SK-N-SH (cell line): ENCODE data around the gene L3MBTL2. TPM values are rescaled to one million over a fixed set of nuclear protein-coding genes. Genes with fewer than 3 reads are reported as not detected.
"Not testable (repeated sequence)": the region's sequence is repeated elsewhere in the genome, so short reads cannot be mapped to it uniquely, and the experiment has no call there.

ENCODE experiments used
- CTCF ChIA-PET: fragments of 300-600, 350-600 bp; formaldehyde crosslinking; extraction: SDS; loops from one replicate; lab custom pipeline; 2021; lab: Yijun Ruan, JAX
- POLR2A ChIA-PET: fragments of 350-600 bp; sonication (Branson Sonifier 250); formaldehyde crosslinking; extraction: SDS; loops from one replicate; lab custom pipeline; 2020; ENCODE audit warnings: antibody characterized with exemption, inconsistent platforms; lab: Yijun Ruan, JAX
- DNase-seq: peaks from one replicate; pipeline ENCODE4 v3.0.0; 2012
- H2AFZ ChIP-seq: fragments of 200-600 bp; sonication (generic); 2 replicates; pipeline ENCODE4 v1.8.1; 2016; ENCODE audit warnings: antibody characterized with exemption, mild to moderate bottlenecking, low read depth
- H3F3A ChIP-seq: fragments of 200-600 bp; sonication (generic); replicated peaks from 2 replicates; pipeline ENCODE3; 2016; ENCODE audit warnings: antibody characterized with exemption, mild to moderate bottlenecking; ENCODE audit not compliant: insufficient read depth
- H3K27ac ChIP-seq, 2 experiments: fragments of 200-500 bp in 1 of 2; fragments of 200-600 bp in 1 of 2; sonication (Bioruptor generic) in 1 of 2; sonication (generic), shearing (Covaris generic) in 1 of 2; 2 replicates each; pipeline versions ENCODE4 v1.5.1 to v1.6.1; 2014 to 2016; ENCODE audit warnings: low read depth in 2 of 2, inconsistent platforms in 1 of 2, low read length in 1 of 2, mild to moderate bottlenecking in 1 of 2, mixed read lengths in 1 of 2
- H3K27me3 ChIP-seq: fragments of 200-600 bp; sonication (generic), shearing (Covaris generic); 2 replicates; pipeline ENCODE4 v1.6.1; 2016; ENCODE audit warnings: mixed run types; ENCODE audit not compliant: insufficient read depth
- H3K36me3 ChIP-seq, 2 experiments: fragments of 200-500 bp in 1 of 2; fragments of 200-600 bp in 1 of 2; sonication (Bioruptor generic) in 1 of 2; sonication (generic) in 1 of 2; replicated peaks in 1 of 2; 2 replicates each; pipeline versions ENCODE3 to v1.5.1; 2014 to 2016; ENCODE audit warnings: low read length in 1 of 2, mild to moderate bottlenecking in 1 of 2; ENCODE audit not compliant: insufficient read depth in 2 of 2, control insufficient read depth in 1 of 2
- H3K4me1 ChIP-seq, 2 experiments: fragments of 200-500 bp in 1 of 2; fragments of 200-600 bp in 1 of 2; sonication (Bioruptor generic) in 1 of 2; sonication (generic), shearing (Covaris generic) in 1 of 2; 2 replicates each; pipeline versions ENCODE4 v1.5.1 to v1.6.1; 2014 to 2016; ENCODE audit warnings: low read depth in 1 of 2, low read length in 1 of 2, mixed run types in 1 of 2; ENCODE audit not compliant: insufficient read depth in 2 of 2, control insufficient read depth in 1 of 2
- H3K4me2 ChIP-seq: fragments of 200-600 bp; sonication (generic), shearing (Covaris generic); 2 replicates; pipeline ENCODE4 v1.6.1; 2017; ENCODE audit warnings: mixed run types
- H3K4me3 ChIP-seq, 2 experiments: fragments of 200-500 bp in 1 of 2; fragments of 200-600 bp in 1 of 2; sonication (Bioruptor generic) in 1 of 2; sonication (generic), shearing (Covaris generic) in 1 of 2; 2 replicates each; pipeline versions ENCODE4 v1.5.1 to v1.8.1; 2014 to 2016; ENCODE audit warnings: low read depth in 2 of 2, inconsistent platforms in 1 of 2, low read length in 1 of 2, mild to moderate bottlenecking in 1 of 2, mixed read lengths in 1 of 2, moderate library complexity in 1 of 2
- H3K79me2 ChIP-seq: fragments of 200-600 bp; sonication (generic); 2 replicates; pipeline ENCODE4 v1.8.1; 2017; ENCODE audit warnings: mild to moderate bottlenecking; ENCODE audit not compliant: insufficient read depth
- H3K9ac ChIP-seq: fragments of 200-600 bp; sonication (generic); 2 replicates; pipeline ENCODE4 v1.6.1; 2017; ENCODE audit warnings: mixed run types
- H3K9me2 ChIP-seq: fragments of 200-600 bp; sonication (generic); 2 replicates; pipeline ENCODE4 v1.6.1; 2017; ENCODE audit warnings: mixed run types
- H3K9me3 ChIP-seq: fragments of 200-600 bp; sonication (generic); 2 replicates; pipeline ENCODE4 v1.6.1; 2017; ENCODE audit warnings: mixed run types, mild to moderate bottlenecking, moderate library complexity
- H4K20me1 ChIP-seq: fragments of 200-600 bp; sonication (generic); 2 replicates; pipeline ENCODE4 v1.6.1; 2017; ENCODE audit warnings: mild to moderate bottlenecking, mixed run types; ENCODE audit not compliant: insufficient read depth
- CHD2 ChIP-seq: fragments of 150-350 bp; IDR thresholded peaks from 2 replicates; pipeline ENCODE4 v1.6.1; 2018; ENCODE audit warnings: low read length; ENCODE audit not compliant: partially characterized antibody
- FOXJ3 ChIP-seq: sonication (generic); formaldehyde crosslinking; IDR thresholded peaks from 2 replicates; pipeline ENCODE4 v1.5.1; 2020; ENCODE audit warnings: mild to moderate bottlenecking, missing genetic modification reagents
- GATA2 ChIP-seq: sonication (generic); formaldehyde crosslinking; IDR thresholded peaks from 2 replicates; pipeline ENCODE4 v1.5.0; 2020; ENCODE audit warnings: mild to moderate bottlenecking, missing genetic modification reagents
- JUND ChIP-seq: IDR thresholded peaks from 2 replicates; pipeline ENCODE4 v1.4.0; 2012
- MXI1 ChIP-seq: IDR thresholded peaks from 2 replicates; pipeline ENCODE4 v1.6.1; 2012; ENCODE audit warnings: mild to moderate bottlenecking, low read depth, low read length, improper control_type of control experiment
- POLR2AphosphoS5 ChIP-seq: IDR thresholded peaks from 2 replicates; pipeline ENCODE4 v1.6.1; 2012; ENCODE audit warnings: low read depth, low read length
- TCF12 ChIP-seq: IDR thresholded peaks from 2 replicates; pipeline ENCODE4 v1.4.0; 2012
- TEAD4 ChIP-seq: IDR thresholded peaks from 2 replicates; pipeline ENCODE4 v1.4.0; 2012; ENCODE audit warnings: mild to moderate bottlenecking, borderline replicate concordance; ENCODE audit not compliant: insufficient read depth
- WGBS: methylation state at CpG from one replicate; pipeline ENCODE4 v1.1.6; 2017; ENCODE audit warnings: low lambda C conversion rate; 5-methylcytosine and 5-hydroxymethylcytosine counted together
- polyA plus RNA-seq, 3 experiments: library from polyadenylated mRNA; depleted of rRNA; stranded (reverse); fragments of >200 nt; gene quantifications; 2 replicates each; pipeline ENCODE4 v1.2.3, GENCODE V29; 2012
- TF ChIP-seq, protein P1 (sequence below): IDR thresholded peaks from 2 replicates; pipeline ENCODE4 v1.4.0; 2012; ENCODE audit warnings: low read depth
- TF ChIP-seq, protein P2 (sequence below): fragments of 150-350 bp; IDR thresholded peaks from 2 replicates; pipeline ENCODE4 v1.6.1; 2016; ENCODE audit warnings: mild to moderate bottlenecking, low read depth, low read length
- TF ChIP-seq, protein P3 (sequence below): fragments of 200-600 bp; sonication (generic); IDR thresholded peaks from 2 replicates; pipeline ENCODE4 v1.6.1; 2017; ENCODE audit warnings: antibody characterized with exemption, mild to moderate bottlenecking, moderate library complexity
- TF ChIP-seq, protein P4 (sequence below): IDR thresholded peaks from 2 replicates; pipeline ENCODE4 v1.6.1; 2012; ENCODE audit warnings: mild to moderate bottlenecking, low read depth, low read length, moderate library complexity

Gene L3MBTL2
- polyA plus RNA-seq, 1 of the 3 experiments (the other 2 are of a cell fraction), result 13.3 TPM

DNA sequence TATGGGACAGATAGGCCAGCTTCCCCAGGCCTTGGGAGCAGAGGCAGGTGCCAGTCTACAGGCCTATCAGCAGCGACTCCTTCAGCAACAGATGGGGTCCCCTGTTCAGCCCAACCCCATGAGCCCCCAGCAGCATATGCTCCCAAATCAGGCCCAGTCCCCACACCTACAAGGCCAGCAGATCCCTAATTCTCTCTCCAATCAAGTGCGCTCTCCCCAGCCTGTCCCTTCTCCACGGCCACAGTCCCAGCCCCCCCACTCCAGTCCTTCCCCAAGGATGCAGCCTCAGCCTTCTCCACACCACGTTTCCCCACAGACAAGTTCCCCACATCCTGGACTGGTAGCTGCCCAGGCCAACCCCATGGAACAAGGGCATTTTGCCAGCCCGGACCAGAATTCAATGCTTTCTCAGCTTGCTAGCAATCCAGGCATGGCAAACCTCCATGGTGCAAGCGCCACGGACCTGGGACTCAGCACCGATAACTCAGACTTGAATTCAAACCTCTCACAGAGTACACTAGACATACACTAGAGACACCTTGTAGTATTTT, 26.6 kb upstream of the L3MBTL2 start:
- Histone ChIP-seq H3K9me3 (no peaks in the 10 kb centered on the region), H3K36me3 (peaks cover 8 to 41% of the 10 kb centered on the region in 2 experiments), H3K4me3 (no peak overlapping the region), H3K27me3 (no peaks in the 10 kb centered on the region), H4K20me1 (no peaks in the 10 kb centered on the region), H3K4me2 (no peak overlapping the region), H3K9ac (no peak overlapping the region), H3F3A (peaks cover 2% of the 10 kb centered on the region), H3K9me2 (no peaks in the 10 kb centered on the region), H3K79me2 (no peaks in the 10 kb centered on the region), H3K27ac (no peak overlapping the region), H3K4me1 (peaks cover 0 to 7% of the 10 kb centered on the region in 2 experiments; a peak in 1 of 4 replicates), H2AFZ (no peak overlapping the region)
- no peak for DNase-seq
- CTCF ChIA-PET, result no interaction called here
- POLR2A ChIA-PET, result no interaction called here
- TF ChIP-seq, protein P1, sequence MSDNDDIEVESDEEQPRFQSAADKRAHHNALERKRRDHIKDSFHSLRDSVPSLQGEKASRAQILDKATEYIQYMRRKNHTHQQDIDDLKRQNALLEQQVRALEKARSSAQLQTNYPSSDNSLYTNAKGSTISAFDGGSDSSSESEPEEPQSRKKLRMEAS, result no peak
- TF ChIP-seq, protein P2, sequence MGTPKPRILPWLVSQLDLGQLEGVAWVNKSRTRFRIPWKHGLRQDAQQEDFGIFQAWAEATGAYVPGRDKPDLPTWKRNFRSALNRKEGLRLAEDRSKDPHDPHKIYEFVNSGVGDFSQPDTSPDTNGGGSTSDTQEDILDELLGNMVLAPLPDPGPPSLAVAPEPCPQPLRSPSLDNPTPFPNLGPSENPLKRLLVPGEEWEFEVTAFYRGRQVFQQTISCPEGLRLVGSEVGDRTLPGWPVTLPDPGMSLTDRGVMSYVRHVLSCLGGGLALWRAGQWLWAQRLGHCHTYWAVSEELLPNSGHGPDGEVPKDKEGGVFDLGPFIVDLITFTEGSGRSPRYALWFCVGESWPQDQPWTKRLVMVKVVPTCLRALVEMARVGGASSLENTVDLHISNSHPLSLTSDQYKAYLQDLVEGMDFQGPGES, result no peak
- TF ChIP-seq MXI1 (no peak), FOXJ3 (no peak), TEAD4 (no peak), JUND (no peak), GATA2 (CRISPR knock-in tag) (no peak)
- 95% methylated on average over 5 of the region's 8 CpGs for WGBS

DNA sequence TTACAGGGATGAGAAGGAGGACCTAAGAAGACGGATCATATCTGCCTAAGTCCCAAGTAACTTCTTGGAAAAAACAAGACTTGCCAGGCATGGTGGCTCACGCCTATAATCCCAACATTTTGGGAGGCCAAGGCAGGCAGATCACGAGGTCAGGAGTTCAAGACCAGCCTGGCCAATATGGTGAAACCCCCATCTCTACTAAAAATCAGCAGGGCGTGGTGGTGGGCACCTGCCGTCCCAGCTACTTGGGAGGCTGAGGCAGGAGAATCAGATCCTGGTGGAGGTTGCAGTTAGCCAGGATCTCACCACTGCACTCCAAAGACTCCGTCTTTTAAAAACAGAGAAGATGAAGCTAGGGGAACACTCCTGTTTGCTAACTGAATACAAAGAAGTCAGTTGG, 24.8 kb upstream of the L3MBTL2 start:
- H3K9me2 ChIP-seq, H3K79me2 ChIP-seq, POLR2A ChIA-PET, H4K20me1 ChIP-seq, H3K9me3 ChIP-seq, H3F3A ChIP-seq, H3K27me3 ChIP-seq, H3K27ac ChIP-seq, H2AFZ ChIP-seq, H3K4me3 ChIP-seq, H3K4me2 ChIP-seq, H3K4me1 ChIP-seq, DNase-seq, CTCF ChIA-PET, H3K9ac ChIP-seq: not testable (repeated sequence)
- H3K36me3 ChIP-seq, result peaks cover 4 to 34% of the 10 kb centered on the region in 2 experiments
- 97% methylated on average over 4 of the region's 6 CpGs for WGBS

DNA sequence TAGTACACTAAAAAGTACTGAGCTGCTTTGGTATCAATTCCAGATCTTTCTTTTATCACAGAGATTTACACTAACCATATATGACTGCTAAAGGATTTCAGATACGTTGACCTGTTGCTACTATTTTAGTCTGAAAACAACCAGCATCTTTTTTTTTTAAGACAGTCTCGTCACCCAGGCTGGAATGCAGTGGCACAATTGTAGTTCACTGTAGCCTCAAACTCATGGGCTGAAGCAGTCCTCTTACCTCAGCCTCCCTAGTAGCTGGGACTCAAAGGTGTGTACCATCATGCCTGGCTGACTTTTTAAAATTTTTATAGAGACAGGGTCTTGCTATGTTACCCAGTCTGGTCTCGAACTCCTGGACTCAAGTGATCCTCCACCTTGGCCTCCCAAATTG, 24.2 kb upstream of the L3MBTL2 start:
- Histone ChIP-seq H3K4me1 (peaks cover 0 to 4% of the 10 kb centered on the region in 2 experiments; a peak in 1 of 4 replicates), H3K27me3 (no peaks in the 10 kb centered on the region), H4K20me1 (no peaks in the 10 kb centered on the region), H3K36me3 (peaks cover 4 to 30% of the 10 kb centered on the region in 2 experiments), H3K9ac (no peak overlapping the region), H3K9me3 (no peaks in the 10 kb centered on the region), H3K9me2 (no peaks in the 10 kb centered on the region), H2AFZ (no peak overlapping the region), H3F3A (peaks cover 2% of the 10 kb centered on the region), H3K4me2 (no peak overlapping the region), H3K79me2 (no peaks in the 10 kb centered on the region), H3K4me3 (no peak overlapping the region), H3K27ac (no peak overlapping the region)
- ChIA-PET POLR2A (no interaction called here), CTCF (no interaction called here)
- DNase-seq, result no peak
- WGBS, result 97% methylated on average over 3 of the region's 3 CpGs
- TF ChIP-seq, protein P3, sequence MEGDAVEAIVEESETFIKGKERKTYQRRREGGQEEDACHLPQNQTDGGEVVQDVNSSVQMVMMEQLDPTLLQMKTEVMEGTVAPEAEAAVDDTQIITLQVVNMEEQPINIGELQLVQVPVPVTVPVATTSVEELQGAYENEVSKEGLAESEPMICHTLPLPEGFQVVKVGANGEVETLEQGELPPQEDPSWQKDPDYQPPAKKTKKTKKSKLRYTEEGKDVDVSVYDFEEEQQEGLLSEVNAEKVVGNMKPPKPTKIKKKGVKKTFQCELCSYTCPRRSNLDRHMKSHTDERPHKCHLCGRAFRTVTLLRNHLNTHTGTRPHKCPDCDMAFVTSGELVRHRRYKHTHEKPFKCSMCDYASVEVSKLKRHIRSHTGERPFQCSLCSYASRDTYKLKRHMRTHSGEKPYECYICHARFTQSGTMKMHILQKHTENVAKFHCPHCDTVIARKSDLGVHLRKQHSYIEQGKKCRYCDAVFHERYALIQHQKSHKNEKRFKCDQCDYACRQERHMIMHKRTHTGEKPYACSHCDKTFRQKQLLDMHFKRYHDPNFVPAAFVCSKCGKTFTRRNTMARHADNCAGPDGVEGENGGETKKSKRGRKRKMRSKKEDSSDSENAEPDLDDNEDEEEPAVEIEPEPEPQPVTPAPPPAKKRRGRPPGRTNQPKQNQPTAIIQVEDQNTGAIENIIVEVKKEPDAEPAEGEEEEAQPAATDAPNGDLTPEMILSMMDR, result no peak
- TF ChIP-seq, protein P4, sequence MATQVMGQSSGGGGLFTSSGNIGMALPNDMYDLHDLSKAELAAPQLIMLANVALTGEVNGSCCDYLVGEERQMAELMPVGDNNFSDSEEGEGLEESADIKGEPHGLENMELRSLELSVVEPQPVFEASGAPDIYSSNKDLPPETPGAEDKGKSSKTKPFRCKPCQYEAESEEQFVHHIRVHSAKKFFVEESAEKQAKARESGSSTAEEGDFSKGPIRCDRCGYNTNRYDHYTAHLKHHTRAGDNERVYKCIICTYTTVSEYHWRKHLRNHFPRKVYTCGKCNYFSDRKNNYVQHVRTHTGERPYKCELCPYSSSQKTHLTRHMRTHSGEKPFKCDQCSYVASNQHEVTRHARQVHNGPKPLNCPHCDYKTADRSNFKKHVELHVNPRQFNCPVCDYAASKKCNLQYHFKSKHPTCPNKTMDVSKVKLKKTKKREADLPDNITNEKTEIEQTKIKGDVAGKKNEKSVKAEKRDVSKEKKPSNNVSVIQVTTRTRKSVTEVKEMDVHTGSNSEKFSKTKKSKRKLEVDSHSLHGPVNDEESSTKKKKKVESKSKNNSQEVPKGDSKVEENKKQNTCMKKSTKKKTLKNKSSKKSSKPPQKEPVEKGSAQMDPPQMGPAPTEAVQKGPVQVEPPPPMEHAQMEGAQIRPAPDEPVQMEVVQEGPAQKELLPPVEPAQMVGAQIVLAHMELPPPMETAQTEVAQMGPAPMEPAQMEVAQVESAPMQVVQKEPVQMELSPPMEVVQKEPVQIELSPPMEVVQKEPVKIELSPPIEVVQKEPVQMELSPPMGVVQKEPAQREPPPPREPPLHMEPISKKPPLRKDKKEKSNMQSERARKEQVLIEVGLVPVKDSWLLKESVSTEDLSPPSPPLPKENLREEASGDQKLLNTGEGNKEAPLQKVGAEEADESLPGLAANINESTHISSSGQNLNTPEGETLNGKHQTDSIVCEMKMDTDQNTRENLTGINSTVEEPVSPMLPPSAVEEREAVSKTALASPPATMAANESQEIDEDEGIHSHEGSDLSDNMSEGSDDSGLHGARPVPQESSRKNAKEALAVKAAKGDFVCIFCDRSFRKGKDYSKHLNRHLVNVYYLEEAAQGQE, result no peak
- TF ChIP-seq TCF12, result no peak
- TF ChIP-seq POLR2AphosphoS5, result no peak
- TF ChIP-seq, protein P2, result no peak
- no peak for TF ChIP-seq CHD2
